Right lobe of liver (tissue), 5 donors: ENCODE results near the gene KRTAP3-2. TPM values are rescaled to one million over a fixed set of nuclear protein-coding genes. Genes with fewer than 3 reads are reported as not detected.

Source experiments
- small RNA-seq, 2 experiments: library from RNA; depleted of rRNA; stranded (forward); fragments of <200 nt; gene quantifications; one replicate each; pipeline ENCODE3, GENCODE V24; 2016
- total RNA-seq, 6 experiments: library from RNA; depleted of rRNA in 2 of 6; stranded (reverse); fragments of >200 nt in 2 of 6; fragmentation: NEBNext Ultra II Directional in 3 of 6; extraction: Animal tissue kit (Norgen Biotek cat#: 25700) in 3 of 6; gene quantifications; one replicate each; pipeline versions ENCODE4 v1.1.0 to v1.2.4, GENCODE V29; 2016 to 2023
- donor health status: DM: no; HTN: no; CAD: no.
- donor health status: DM: no; HTN: no; CAD: no.
- donor health status: DM: no; HTN: yes; CAD: no.
- donor health status: DM: no; HTN: yes; CAD: no.

Gene KRTAP3-2
- total RNA-seq, 6 experiments from 2014 or later = not detected

Small RNA genes lying within 50 kb of the gene (small RNA-seq; reads per million reads assigned to genes)
- 0 reads per million in 2 experiments for gene KRTAP3-4P

Other genes with a start within 250 kb of the KRTAP3-2 start
- not detected for gene KRT25, start 244.6 kb downstream of the KRTAP3-2 start, total RNA-seq
- not detected for gene KRT26, start 227.7 kb downstream of the KRTAP3-2 start, total RNA-seq
- not detected for gene KRT27, start 217.4 kb downstream of the KRTAP3-2 start, total RNA-seq
- gene KRT28, start 199.9 kb downstream of the KRTAP3-2 start, total RNA-seq = not detected
- gene KRT10, start 177.3 kb downstream of the KRTAP3-2 start, total RNA-seq = 10 to 100 TPM; 11.4 to 20.4 (median 17.4) TPM
- not detected for gene KRT12, start 132.7 kb downstream of the KRTAP3-2 start, total RNA-seq
- not detected for gene KRT20, start 114.7 kb downstream of the KRTAP3-2 start, total RNA-seq
- gene KRT23, start 62.3 kb downstream of the KRTAP3-2 start, total RNA-seq = 10 to 100 TPM in 2 of 6 experiments, 1 to 10 TPM in 1, under 1 TPM in 1, not detected in 2; 0.49 to 17.6 (median 10.0) TPM
- gene KRT39, start 33.0 kb downstream of the KRTAP3-2 start, total RNA-seq = not detected
- not detected for gene KRT40, start 15.6 kb downstream of the KRTAP3-2 start, total RNA-seq
- gene KRTAP3-3, start 5.7 kb downstream of the KRTAP3-2 start, total RNA-seq = not detected
- gene KRTAP3-1, start 9.2 kb upstream of the KRTAP3-2 start, total RNA-seq = not detected
- gene KRTAP1-5, start 27.3 kb upstream of the KRTAP3-2 start, total RNA-seq = not detected
- not detected for gene KRTAP1-4, start 30.3 kb upstream of the KRTAP3-2 start, total RNA-seq
- not detected for gene KRTAP1-3, start 35.0 kb upstream of the KRTAP3-2 start, total RNA-seq
- not detected for gene KRTAP1-1, start 41.5 kb upstream of the KRTAP3-2 start, total RNA-seq
- not detected for gene KRTAP2-1, start 47.4 kb upstream of the KRTAP3-2 start, total RNA-seq
- gene KRTAP2-2, start 55.3 kb upstream of the KRTAP3-2 start, total RNA-seq = not detected
- gene KRTAP2-3, start 60.2 kb upstream of the KRTAP3-2 start, total RNA-seq = not detected
- not detected for gene KRTAP2-4, start 66.0 kb upstream of the KRTAP3-2 start, total RNA-seq
- not detected for gene KRTAP4-7, start 84.2 kb upstream of the KRTAP3-2 start, total RNA-seq
- not detected for gene KRTAP4-8, start 98.2 kb upstream of the KRTAP3-2 start, total RNA-seq
- not detected for gene KRTAP4-16, start 102.3 kb upstream of the KRTAP3-2 start, total RNA-seq
- not detected for gene KRTAP4-9, start 105.5 kb upstream of the KRTAP3-2 start, total RNA-seq
- gene KRTAP4-11, start 118.5 kb upstream of the KRTAP3-2 start, total RNA-seq = not detected
- not detected for gene KRTAP4-12, start 124.3 kb upstream of the KRTAP3-2 start, total RNA-seq
- gene KRTAP4-6, start 140.6 kb upstream of the KRTAP3-2 start, total RNA-seq = not detected
- not detected for gene KRTAP4-5, start 149.9 kb upstream of the KRTAP3-2 start, total RNA-seq
- not detected for gene KRTAP4-4, start 160.8 kb upstream of the KRTAP3-2 start, total RNA-seq
- gene KRTAP4-3, start 168.3 kb upstream of the KRTAP3-2 start, total RNA-seq = not detected
- gene KRTAP4-2, start 178.3 kb upstream of the KRTAP3-2 start, total RNA-seq = not detected
- not detected for gene KRTAP4-1, start 185.0 kb upstream of the KRTAP3-2 start, total RNA-seq
- gene KRTAP9-1, start 190.0 kb upstream of the KRTAP3-2 start, total RNA-seq = not detected
- gene KRTAP9-2, start 226.7 kb upstream of the KRTAP3-2 start, total RNA-seq = not detected
- gene KRTAP9-3, start 232.5 kb upstream of the KRTAP3-2 start, total RNA-seq = not detected
- not detected for gene KRTAP9-8, start 238.1 kb upstream of the KRTAP3-2 start, total RNA-seq
- gene KRTAP9-4, start 249.8 kb upstream of the KRTAP3-2 start, total RNA-seq = not detected